Measurements from ENCODE around the gene SLC39A9.

GRCh38 chr14:69499436-69499835, 100.9 kb downstream of the SLC39A9 start:
- TF ChIP-seq CTCF (conservative IDR thresholded peaks at IDR 0.05; ENCODE audit: low read depth, low read length) (no peak), EZH2 (IDR thresholded peaks at IDR 0.05; ENCODE audit: low read length, unreplicated experiment) (no peak)
